Astrocyte (in vitro differentiated cells and primary cell): ENCODE data around the gene DENND2A.

Experiments used
- EZH2 ChIP-seq: IDR thresholded peaks from 2 replicates; pipeline ENCODE4 v1.6.1; 2012; ENCODE audit warnings: mild to moderate bottlenecking, low read length, inconsistent platforms; ENCODE audit not compliant: insufficient read depth
- TF ChIP-seq, protein P1 (sequence below): IDR thresholded peaks from 2 replicates; pipeline ENCODE4 v1.5.1; 2011; ENCODE audit warnings: low read depth, mild to moderate bottlenecking, inconsistent platforms, low read length, moderate library complexity; ENCODE audit not compliant: insufficient read depth

DNA sequence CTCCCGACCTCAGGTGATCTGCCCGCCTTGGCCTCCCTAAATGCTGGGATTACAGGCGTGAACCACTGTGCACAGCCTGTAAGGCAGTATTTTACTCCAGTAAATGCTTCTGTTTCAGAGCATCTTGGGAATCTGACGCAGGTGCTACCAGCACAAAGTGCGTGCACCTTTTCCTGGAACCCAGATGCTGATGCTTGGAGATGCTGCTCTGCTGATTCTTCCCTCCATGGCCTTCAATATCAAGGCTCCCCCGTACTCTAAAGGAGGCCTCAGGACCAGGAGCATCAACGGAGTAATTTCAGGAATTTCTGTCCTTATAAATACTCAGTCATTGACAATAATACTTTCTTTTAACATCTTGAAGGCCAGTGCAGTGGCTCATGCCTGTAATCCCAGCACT, 23.5 kb downstream of the DENND2A start:
- TF ChIP-seq, protein P1, sequence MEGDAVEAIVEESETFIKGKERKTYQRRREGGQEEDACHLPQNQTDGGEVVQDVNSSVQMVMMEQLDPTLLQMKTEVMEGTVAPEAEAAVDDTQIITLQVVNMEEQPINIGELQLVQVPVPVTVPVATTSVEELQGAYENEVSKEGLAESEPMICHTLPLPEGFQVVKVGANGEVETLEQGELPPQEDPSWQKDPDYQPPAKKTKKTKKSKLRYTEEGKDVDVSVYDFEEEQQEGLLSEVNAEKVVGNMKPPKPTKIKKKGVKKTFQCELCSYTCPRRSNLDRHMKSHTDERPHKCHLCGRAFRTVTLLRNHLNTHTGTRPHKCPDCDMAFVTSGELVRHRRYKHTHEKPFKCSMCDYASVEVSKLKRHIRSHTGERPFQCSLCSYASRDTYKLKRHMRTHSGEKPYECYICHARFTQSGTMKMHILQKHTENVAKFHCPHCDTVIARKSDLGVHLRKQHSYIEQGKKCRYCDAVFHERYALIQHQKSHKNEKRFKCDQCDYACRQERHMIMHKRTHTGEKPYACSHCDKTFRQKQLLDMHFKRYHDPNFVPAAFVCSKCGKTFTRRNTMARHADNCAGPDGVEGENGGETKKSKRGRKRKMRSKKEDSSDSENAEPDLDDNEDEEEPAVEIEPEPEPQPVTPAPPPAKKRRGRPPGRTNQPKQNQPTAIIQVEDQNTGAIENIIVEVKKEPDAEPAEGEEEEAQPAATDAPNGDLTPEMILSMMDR = no peak
- TF ChIP-seq EZH2 = no peak
